ENCODE data around the gene ANO9. TPM values are rescaled to one million over a fixed set of nuclear protein-coding genes. Genes with fewer than 3 reads are reported as not detected.

Gene ANO9
- total RNA-seq, 2 donors from 2014 or later = 0.11 to 0.75 TPM

- H3K4me1 ChIP-seq = peaks cover 0 to 27% of the 10 kb centered on the region in 2 donors
- no peak for TF ChIP-seq CTCF (IDR thresholded peaks at IDR 0.05)
- H3K27ac ChIP-seq = no peak overlapping the region
- H3K36me3 ChIP-seq = no peaks in the 10 kb centered on the region
- H3K27me3 ChIP-seq = peaks cover 0 to 3% of the 10 kb centered on the region in 2 donors
- DNase-seq (ENCODE audit: low spot score) = no peak
- H3K9me3 ChIP-seq = no peaks in the 10 kb centered on the region
- no peak overlapping the region for H3K4me3 ChIP-seq
Observed at GRCh38 chr11:418343-419247, 23.2 kb downstream of the ANO9 start.

GRCh38 chr11:417652-418342 is 24.0 kb downstream of the ANO9 start:
- Histone ChIP-seq H3K4me3 (peak overlapping the region; percentile 30 to 57), H3K36me3 (no peaks in the 10 kb centered on the region), H3K27ac (peak overlapping the region in 1 of 2 donors; percentile 73), H3K4me1 (peaks cover 0 to 31% of the 10 kb centered on the region in 2 donors), H3K27me3 (peaks cover 0 to 3% of the 10 kb centered on the region in 2 donors), H3K9me3 (no peaks in the 10 kb centered on the region)
- DNase-seq (ENCODE audit: low spot score) = no peak
- TF ChIP-seq CTCF (IDR thresholded peaks at IDR 0.05) = no peak

GRCh38 chr11:416757-417621 is 24.8 kb downstream of the ANO9 start:
- no peaks in the 10 kb centered on the region for H3K9me3 ChIP-seq
- peak overlapping the region; percentile 73 to 75 for H3K27ac ChIP-seq
- DNase-seq (ENCODE audit: low spot score) = no peak
- TF ChIP-seq CTCF (IDR thresholded peaks at IDR 0.05) = no peak
- no peaks in the 10 kb centered on the region for H3K36me3 ChIP-seq
- peaks cover 0 to 3% of the 10 kb centered on the region in 2 donors for H3K27me3 ChIP-seq
- H3K4me1 ChIP-seq = peaks cover 0 to 31% of the 10 kb centered on the region in 2 donors
- peak overlapping the region; percentile 30 to 57 for H3K4me3 ChIP-seq

- no peak for DNase-seq (ENCODE audit: low spot score)
- peak overlapping the region; percentile 73 to 75 for H3K27ac ChIP-seq
- no peaks in the 10 kb centered on the region for H3K36me3 ChIP-seq
- H3K9me3 ChIP-seq = no peaks in the 10 kb centered on the region
- peak overlapping the region; percentile 30 to 57 for H3K4me3 ChIP-seq
- peaks cover 0 to 31% of the 10 kb centered on the region in 2 donors for H3K4me1 ChIP-seq
- peaks cover 0 to 3% of the 10 kb centered on the region in 2 donors for H3K27me3 ChIP-seq
- no peak for TF ChIP-seq CTCF (IDR thresholded peaks at IDR 0.05)
Observed at GRCh38 chr11:416051-416756, 25.6 kb downstream of the ANO9 start.

GRCh38 chr11:415640-416041 is 26.2 kb downstream of the ANO9 start:
- H3K36me3 ChIP-seq = no peaks in the 10 kb centered on the region
- H3K27ac ChIP-seq = peak overlapping the region; percentile 73 to 75
- H3K4me1 ChIP-seq = peaks cover 0 to 31% of the 10 kb centered on the region in 2 donors
- no peak for TF ChIP-seq CTCF (IDR thresholded peaks at IDR 0.05)
- H3K27me3 ChIP-seq = peaks cover 0 to 3% of the 10 kb centered on the region in 2 donors
- no peak for DNase-seq (ENCODE audit: low spot score)
- no peaks in the 10 kb centered on the region for H3K9me3 ChIP-seq
- peak overlapping the region; percentile 30 to 57 for H3K4me3 ChIP-seq

All from right atrium auricular region (tissue), 2 donors.